ENCODE data around the gene CCDC40.

CCDC40 gene

DNA sequence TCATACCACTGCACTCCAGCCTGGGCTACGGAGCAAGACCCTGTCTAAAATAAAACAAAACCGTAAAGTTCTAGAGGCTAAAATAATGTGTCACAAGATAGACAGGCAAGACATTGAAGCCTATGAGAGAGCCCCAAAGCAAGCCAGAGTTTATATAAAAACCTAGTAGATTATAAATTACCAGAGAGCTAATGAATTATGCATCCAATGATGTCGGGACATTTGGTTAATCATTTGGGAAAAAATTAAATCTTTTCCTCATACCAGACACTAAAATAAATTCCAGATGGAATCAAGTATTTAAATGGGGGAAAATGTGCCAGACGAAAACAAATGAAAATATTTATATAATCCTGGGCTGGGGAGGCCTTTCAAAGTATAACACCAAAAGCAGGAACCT is 24.2 kb downstream of the CCDC40 start:
- H3K4me1 ChIP-seq, result no peaks in the 10 kb centered on the region
- H3K4me3 ChIP-seq (ENCODE audit: low read depth, low read length), result no peak overlapping the region
- H3K27ac ChIP-seq, result no peak overlapping the region
- no peaks in the 10 kb centered on the region for H3K36me3 ChIP-seq (ENCODE audit: control insufficient read depth, insufficient read depth, low read length)
- no peak overlapping the region for H3K4me2 ChIP-seq (ENCODE audit: low read length)
- no peak overlapping the region for H2AFZ ChIP-seq
- no peak overlapping the region for H3K9ac ChIP-seq
- no peaks in the 10 kb centered on the region for H3K27me3 ChIP-seq (ENCODE audit: control insufficient read depth, insufficient read depth, low read length)
- H3K79me2 ChIP-seq, result no peaks in the 10 kb centered on the region
- TF ChIP-seq, protein P1, sequence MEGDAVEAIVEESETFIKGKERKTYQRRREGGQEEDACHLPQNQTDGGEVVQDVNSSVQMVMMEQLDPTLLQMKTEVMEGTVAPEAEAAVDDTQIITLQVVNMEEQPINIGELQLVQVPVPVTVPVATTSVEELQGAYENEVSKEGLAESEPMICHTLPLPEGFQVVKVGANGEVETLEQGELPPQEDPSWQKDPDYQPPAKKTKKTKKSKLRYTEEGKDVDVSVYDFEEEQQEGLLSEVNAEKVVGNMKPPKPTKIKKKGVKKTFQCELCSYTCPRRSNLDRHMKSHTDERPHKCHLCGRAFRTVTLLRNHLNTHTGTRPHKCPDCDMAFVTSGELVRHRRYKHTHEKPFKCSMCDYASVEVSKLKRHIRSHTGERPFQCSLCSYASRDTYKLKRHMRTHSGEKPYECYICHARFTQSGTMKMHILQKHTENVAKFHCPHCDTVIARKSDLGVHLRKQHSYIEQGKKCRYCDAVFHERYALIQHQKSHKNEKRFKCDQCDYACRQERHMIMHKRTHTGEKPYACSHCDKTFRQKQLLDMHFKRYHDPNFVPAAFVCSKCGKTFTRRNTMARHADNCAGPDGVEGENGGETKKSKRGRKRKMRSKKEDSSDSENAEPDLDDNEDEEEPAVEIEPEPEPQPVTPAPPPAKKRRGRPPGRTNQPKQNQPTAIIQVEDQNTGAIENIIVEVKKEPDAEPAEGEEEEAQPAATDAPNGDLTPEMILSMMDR (IDR thresholded peaks at IDR 0.05), result no peak
- no peaks in the 10 kb centered on the region for H3K9me3 ChIP-seq (ENCODE audit: control insufficient read depth, low read length)

DNA sequence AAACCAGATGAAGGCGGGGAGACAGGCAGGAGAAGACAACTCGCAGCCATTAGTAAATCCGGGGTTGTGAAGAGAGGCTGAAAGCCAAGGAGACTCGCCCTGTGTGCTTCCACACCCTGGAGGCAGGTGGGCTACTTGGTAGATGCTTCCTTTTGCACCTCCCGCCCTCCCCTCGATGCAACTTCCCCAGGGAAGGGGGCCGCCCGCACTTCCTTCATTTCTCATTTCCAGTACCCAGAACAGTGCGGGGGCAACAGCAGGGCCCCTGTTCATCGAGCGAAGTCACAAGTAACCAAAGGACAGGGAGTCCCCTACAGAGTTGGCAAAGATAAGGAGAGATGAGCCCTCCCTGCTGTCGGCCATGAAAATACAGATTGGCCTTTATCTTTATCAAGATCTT is 25.0 kb downstream of the CCDC40 start:
- Histone ChIP-seq H3K27me3 (ENCODE audit: control insufficient read depth, insufficient read depth, low read length) (no peaks in the 10 kb centered on the region), H3K9ac (no peak overlapping the region)

DNA sequence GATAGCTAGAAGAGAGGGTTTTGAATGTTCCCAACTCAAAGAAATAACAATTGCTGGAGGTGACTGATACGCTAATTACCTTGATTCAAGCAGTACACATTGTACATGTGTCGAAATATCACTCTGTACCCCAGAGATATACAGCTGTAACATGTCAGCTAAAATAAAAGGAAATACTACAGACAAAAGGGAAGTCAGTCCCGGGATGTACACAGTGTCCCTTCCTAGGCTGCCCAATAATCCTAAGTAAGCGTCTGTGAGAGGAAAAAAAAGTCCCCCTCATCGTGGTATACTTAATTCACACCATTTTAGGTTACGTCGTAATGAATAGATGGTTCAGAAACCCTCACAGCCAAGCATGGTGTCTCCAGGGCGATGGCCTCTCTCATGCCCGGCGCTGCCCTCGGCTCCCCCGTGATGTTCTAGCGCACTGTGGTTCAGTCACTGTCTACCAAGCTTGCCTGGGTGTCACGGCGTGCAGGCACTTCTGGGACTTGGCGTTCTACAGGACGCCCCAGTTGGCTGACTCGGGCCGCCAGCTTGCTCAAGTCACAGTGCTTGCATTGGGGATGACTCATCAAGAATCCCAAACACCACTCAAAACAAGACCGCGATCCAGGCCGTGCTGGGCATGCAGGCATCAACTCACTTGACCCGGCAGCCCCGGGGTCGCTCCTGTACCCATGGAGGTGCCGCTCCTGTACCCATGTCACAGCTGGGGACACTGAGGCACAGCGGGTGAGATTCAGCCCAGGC is 27.6 kb downstream of the CCDC40 start:
- TF ChIP-seq, protein P1 (IDR thresholded peaks at IDR 0.05), result no peak
- Histone ChIP-seq H3K27ac (no peak overlapping the region), H3K4me2 (ENCODE audit: low read length) (no peak overlapping the region), H3K4me3 (ENCODE audit: low read depth, low read length) (no peak overlapping the region), H2AFZ (no peak overlapping the region), H3K79me2 (no peaks in the 10 kb centered on the region), H3K9me3 (ENCODE audit: control insufficient read depth, low read length) (no peaks in the 10 kb centered on the region), H3K9ac (no peak overlapping the region), H3K36me3 (ENCODE audit: control insufficient read depth, insufficient read depth, low read length) (no peaks in the 10 kb centered on the region), H3K27me3 (ENCODE audit: control insufficient read depth, insufficient read depth, low read length) (no peaks in the 10 kb centered on the region), H3K4me1 (peaks cover 6% of the 10 kb centered on the region)

More for the DNA sequence above, 25.0 kb downstream of the CCDC40 start:
- Histone ChIP-seq H3K36me3 (ENCODE audit: control insufficient read depth, insufficient read depth, low read length) (no peaks in the 10 kb centered on the region), H3K4me1 (no peaks in the 10 kb centered on the region), H2AFZ (no peak overlapping the region), H3K4me3 (ENCODE audit: low read depth, low read length) (no peak overlapping the region), H3K79me2 (no peaks in the 10 kb centered on the region), H3K9me3 (ENCODE audit: control insufficient read depth, low read length) (no peaks in the 10 kb centered on the region), H3K4me2 (ENCODE audit: low read length) (no peak overlapping the region), H3K27ac (no peak overlapping the region)
- TF ChIP-seq, protein P1 (IDR thresholded peaks at IDR 0.05), result no peak

DNA sequence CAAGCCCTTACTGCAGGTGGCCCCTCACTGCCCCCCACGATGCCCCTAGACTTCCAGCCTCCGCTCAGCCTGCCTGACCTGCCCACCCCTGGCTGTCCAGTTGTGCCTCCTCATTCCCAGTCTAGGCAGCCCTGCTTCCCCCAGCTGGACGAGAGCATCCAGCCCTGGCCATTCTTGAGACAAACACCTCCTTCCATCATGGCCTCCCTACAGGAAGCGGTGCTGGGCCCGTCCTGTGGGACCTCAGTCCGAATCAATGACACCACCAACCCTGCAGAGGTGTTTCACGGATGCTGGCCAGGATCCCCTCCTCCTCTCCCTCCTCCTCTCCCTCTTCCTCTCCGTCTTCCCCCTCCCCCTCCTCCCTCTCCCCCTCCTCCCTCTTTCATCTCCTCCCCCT is 28.3 kb downstream of the CCDC40 start:
- Histone ChIP-seq H3K4me3 (ENCODE audit: low read depth, low read length) (no peak overlapping the region), H3K27me3 (ENCODE audit: control insufficient read depth, insufficient read depth, low read length) (no peaks in the 10 kb centered on the region), H3K4me1 (peaks cover 6% of the 10 kb centered on the region), H3K27ac (no peak overlapping the region), H3K36me3 (ENCODE audit: control insufficient read depth, insufficient read depth, low read length) (no peaks in the 10 kb centered on the region), H3K4me2 (ENCODE audit: low read length) (no peak overlapping the region), H3K79me2 (no peaks in the 10 kb centered on the region), H2AFZ (no peak overlapping the region), H3K9me3 (ENCODE audit: control insufficient read depth, low read length) (no peaks in the 10 kb centered on the region), H3K9ac (no peak overlapping the region)
- TF ChIP-seq, protein P1 (IDR thresholded peaks at IDR 0.05), result no peak
